ENCODE measurements around the gene CKAP5.
A peak's percentile ranks its signal among the peaks of the same experiment; 100 is the strongest.

The CKAP5 gene

DNA sequence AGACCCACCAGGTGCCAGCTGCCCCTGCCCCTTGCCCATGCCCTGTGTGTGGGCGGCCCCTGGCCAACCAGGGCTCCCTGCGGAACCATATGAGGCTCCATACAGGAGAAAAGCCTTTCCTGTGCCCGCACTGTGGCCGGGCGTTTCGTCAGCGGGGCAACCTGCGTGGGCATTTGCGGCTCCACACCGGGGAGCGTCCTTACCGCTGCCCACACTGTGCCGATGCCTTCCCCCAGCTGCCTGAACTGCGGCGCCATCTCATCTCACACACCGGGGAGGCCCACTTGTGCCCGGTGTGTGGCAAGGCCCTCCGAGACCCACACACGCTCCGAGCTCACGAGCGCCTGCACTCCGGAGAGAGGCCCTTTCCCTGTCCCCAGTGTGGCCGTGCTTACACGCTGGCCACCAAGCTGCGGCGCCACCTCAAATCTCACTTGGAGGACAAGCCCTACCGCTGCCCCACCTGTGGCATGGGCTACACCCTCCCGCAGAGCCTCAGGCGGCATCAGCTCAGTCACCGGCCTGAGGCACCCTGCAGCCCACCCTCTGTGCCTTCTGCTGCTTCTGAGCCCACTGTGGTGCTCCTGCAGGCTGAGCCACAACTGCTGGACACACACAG, 140.9 kb downstream of the CKAP5 start:
- TF ChIP-seq, protein P1, sequence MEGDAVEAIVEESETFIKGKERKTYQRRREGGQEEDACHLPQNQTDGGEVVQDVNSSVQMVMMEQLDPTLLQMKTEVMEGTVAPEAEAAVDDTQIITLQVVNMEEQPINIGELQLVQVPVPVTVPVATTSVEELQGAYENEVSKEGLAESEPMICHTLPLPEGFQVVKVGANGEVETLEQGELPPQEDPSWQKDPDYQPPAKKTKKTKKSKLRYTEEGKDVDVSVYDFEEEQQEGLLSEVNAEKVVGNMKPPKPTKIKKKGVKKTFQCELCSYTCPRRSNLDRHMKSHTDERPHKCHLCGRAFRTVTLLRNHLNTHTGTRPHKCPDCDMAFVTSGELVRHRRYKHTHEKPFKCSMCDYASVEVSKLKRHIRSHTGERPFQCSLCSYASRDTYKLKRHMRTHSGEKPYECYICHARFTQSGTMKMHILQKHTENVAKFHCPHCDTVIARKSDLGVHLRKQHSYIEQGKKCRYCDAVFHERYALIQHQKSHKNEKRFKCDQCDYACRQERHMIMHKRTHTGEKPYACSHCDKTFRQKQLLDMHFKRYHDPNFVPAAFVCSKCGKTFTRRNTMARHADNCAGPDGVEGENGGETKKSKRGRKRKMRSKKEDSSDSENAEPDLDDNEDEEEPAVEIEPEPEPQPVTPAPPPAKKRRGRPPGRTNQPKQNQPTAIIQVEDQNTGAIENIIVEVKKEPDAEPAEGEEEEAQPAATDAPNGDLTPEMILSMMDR (IDR thresholded peaks at IDR 0.05; ENCODE audit: control insufficient read depth, insufficient read depth, low read depth, low read length, missing control alignments): no peak
- no peak for DNase-seq (ENCODE audit: low read depth)
- no peak overlapping the region for H3K4me3 ChIP-seq (ENCODE audit: control insufficient read depth, low read depth, low read length)

DNA sequence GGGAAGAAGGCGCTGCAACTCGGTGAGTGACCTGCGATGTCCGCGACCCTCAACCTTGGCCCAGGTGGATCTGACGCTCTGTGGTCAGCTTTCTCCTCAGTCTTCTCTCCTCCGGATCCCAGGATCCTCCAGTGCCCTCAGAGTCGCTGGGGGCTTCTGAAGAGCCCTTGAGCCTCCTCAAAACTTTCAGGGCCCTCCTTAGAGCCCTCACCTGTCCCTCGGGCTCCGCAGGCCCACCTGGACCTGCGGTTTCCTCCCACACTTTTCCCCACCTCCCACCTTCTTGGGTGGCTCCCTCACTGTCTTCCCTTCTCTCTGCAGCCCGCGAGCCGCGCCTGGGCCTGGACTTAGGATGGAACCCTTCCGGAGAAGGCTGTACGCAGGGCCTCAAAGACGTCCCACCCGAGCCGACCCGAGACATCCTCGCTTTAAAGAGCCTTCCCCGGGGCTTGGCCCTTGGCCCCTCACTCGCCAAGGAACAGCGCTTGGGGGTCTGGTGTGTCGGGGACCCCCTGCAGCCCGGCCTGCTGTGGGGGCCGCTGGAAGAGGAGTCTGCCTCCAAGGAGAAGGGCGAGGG, 144.9 kb downstream of the CKAP5 start:
- TF ChIP-seq, protein P1 (IDR thresholded peaks at IDR 0.05; ENCODE audit: control insufficient read depth, insufficient read depth, low read depth, low read length, missing control alignments): no peak
- H3K4me3 ChIP-seq (ENCODE audit: control insufficient read depth, low read depth, low read length): peak overlapping the region; percentile 71
- DNase-seq (ENCODE audit: low read depth): no peak

DNA sequence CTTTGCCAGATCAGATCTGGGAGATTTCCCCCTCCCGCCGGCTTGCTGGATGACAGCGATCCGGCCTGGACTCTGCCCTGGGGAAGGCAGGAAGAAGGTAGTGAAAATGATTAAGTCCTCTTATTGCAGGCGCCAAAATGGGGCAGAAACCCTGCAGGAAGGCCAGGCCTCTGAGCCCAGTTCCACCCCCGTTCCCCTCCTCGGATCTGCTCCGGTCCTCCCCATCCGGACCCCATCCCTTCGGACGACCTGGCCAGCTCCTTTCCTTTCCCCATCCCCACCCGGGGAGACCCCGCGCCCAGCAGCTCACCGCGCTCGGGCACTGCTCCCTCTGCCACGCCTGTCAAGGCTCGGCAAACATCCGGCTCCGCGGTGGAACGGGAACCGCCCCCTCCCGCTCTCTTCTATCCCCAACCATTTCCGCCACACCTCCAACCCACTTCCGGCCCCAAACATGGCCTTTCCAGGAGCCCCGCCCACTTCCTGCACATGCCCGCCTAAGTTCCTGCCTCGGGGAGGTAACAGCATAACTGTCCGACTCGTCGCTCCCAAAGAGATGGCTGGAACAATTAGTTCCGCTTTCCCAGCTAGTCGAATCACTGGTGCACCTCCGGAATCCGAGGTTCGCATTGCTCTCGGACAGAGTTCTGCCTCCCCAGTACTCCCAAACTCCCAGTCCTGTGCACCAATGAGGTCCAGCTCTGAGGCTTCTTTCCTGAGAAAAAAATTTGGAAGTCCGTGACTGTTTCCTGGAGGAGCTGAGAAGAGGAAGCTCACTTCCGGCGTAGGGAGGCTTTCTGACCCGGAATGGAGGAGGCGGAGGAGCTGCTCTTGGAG, 145.6 kb downstream of the CKAP5 start, which contains the start of the genes ARHGAP1 and ZNF408:
Gene ARHGAP1, minus strand, starts transcription at position 379 of the 837 bp plus-strand sequence. CDS start 4,512 bp downstream, outside the sequence.
Gene ZNF408, plus strand, starts transcription at position 791 of the 837 bp plus-strand sequence. Its CDS starts 17 bp downstream, at position 808.
- TF ChIP-seq, protein P1 (IDR thresholded peaks at IDR 0.05; ENCODE audit: control insufficient read depth, insufficient read depth, low read depth, low read length, missing control alignments): no peak
- DNase-seq (ENCODE audit: low read depth): peak; percentile 94
- H3K4me3 ChIP-seq (ENCODE audit: control insufficient read depth, low read depth, low read length): peak within 1 kb of the TSS; percentile 71

DNA sequence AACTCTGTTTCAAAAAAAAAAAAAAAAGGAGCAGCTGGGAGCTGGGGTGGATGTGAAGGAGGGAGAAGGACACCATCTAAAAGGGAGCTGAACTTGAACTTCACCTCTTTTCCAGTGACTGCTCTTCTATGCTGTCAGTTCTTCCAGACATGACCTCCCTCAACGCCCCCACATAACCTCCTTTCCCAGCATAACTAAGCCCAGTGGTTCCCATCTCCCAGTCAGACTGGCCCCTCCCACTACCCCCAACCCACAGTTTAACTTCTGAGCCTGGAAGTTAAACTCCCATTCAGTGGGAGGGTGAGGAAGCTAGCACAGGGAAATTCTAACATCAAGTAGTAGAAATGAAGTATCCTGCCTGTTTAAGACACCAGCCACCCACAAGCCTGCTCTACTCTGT, 147.5 kb downstream of the CKAP5 start:
- TF ChIP-seq, protein P1 (IDR thresholded peaks at IDR 0.05; ENCODE audit: control insufficient read depth, insufficient read depth, low read depth, low read length, missing control alignments): no peak
- H3K4me3 ChIP-seq (ENCODE audit: control insufficient read depth, low read depth, low read length): no peak overlapping the region
- DNase-seq (ENCODE audit: low read depth): no peak

DNA sequence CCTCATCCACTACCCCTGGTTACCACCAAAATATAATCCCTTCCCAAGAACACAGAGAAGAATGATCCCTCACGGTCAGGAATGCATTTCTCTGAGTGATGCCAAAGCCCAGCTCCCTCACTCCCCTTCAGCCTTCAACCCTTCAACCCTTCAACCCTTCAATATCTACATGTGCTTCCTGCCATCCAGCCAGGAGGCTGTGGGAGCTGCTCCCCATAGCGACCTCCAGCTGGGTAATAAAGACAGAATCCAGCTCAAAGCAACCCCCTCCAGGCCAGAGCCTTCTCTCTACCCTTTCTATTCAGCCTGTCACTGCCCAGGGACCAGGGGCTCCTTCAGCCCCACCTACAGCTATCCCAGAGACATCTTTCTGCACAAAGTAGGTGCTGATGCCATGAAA, 148.4 kb downstream of the CKAP5 start:
- TF ChIP-seq, protein P1 (IDR thresholded peaks at IDR 0.05; ENCODE audit: control insufficient read depth, insufficient read depth, low read depth, low read length, missing control alignments): no peak
- no peak for DNase-seq (ENCODE audit: low read depth)
- no peak overlapping the region for H3K4me3 ChIP-seq (ENCODE audit: control insufficient read depth, low read depth, low read length)

DNA sequence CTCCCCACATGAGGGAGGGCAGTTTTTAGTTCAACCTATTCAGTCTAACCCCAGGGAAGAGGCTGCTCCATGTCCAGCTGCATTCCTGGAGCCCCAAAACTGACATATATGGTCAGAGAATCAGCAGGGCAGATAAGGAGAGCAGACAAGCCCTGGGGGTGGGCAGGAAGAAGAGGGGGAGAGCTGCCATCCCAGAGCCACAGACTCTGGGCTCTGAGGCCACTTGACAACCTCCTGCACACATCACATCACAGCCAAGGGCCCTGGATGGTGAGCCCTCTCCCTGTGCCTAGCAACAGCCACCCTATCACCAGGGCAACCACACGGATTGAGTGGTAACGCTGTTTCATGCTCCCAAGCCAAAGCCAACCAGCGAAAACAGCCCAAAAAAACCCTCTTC, 148.8 kb downstream of the CKAP5 start:
- H3K4me3 ChIP-seq (ENCODE audit: control insufficient read depth, low read depth, low read length): no peak overlapping the region
- no peak for DNase-seq (ENCODE audit: low read depth)
- TF ChIP-seq, protein P1 (IDR thresholded peaks at IDR 0.05; ENCODE audit: control insufficient read depth, insufficient read depth, low read depth, low read length, missing control alignments): no peak

All from AG09309 (cell line).